ELR (cell line): ENCODE measurements around the gene S100A7.

Source experiments
- DNase-seq: peaks from one replicate; pipeline ENCODE4 v3.0.0-alpha.2; 2015; ENCODE audit warnings: low read depth

S100A7 gene

GRCh38 chr1:153460551-153460950, at the start of gene S100A7:
Gene S100A7 (minus strand): TSS chr1:153460651. CDS start chr1:153459013, 1,638 bp downstream.
- no peak for DNase-seq

DNA sequence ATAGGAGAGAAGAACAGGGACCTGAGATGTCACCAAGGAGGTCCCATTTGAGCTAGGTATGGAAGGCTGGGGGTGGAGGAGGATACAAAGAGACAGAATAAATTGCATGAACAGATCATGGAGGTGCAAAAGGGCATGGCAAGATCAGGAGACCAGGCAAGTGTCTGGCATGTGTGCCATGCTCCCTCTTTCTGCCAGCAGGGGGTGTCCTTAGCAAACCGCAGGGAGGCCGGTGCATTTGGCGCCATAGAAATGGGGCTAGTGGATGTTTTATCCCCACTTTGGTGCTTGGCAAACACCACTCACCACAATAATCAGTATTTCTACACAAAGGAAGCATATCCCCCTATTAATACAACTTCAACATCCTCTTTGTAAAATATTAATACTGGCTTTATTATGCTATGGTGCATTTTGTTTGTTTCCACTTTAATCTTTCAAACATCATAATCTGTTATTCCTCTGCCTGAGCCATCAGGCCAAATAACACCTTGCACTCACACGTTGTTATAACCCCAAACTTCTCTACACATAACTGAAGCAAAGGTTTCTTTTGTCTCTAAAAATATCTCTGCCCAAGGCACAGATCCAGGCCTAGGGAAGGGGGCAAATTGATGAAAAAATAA, 49.4 kb upstream of the S100A7 start:
- DNase-seq = peak; percentile 68

DNA sequence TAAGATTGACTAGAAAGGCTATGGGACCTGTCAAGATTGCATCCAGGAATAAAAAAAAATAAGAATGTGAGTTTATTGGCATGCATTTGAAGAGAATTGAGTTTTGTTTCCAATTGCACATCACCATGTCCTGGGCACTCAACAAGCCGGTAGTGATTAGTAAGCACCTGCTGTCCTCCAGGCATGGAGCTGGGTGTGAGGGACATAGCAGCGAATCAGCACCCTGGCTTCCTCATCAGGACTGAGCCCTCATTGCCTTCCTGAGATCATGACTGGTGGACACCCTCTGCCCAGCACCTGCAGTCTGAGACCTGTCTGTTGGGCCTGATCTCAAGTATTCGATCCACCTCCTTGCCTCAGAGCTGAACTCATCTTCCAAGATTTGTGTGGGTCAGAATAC, 48.6 kb upstream of the S100A7 start:
- peak; percentile 35 for DNase-seq

DNA sequence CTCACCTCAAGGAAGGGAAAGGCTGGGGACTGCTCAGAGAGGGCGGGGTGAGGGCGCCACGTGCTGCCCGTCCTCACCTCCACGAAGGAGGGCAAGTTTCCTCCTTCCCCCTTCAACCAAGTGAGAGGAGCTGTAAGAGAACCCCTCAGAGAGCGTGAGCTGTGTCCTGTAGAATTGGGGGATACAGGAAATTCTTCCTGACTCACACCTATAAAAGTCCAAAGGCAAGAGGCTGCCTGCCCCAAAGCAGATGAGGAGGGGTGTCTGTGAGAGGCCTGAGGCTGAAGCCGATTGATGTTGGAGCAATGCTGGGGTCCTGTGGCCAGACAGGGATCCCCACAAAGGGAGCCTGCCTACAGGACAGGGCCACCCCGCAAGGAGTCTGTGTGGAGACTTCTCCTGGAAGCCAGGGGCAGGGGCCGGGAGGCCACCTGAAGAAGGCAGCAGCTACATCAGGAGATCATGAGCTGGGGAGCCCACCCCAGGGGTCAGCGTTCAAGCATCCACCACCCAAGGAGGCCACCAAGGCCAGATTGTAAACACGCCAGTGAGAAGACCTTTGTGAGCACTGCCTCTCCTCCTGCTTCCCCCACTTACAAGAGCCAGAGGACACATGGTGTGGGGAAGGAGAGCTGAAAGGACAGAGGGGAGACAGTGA, 47.6 kb upstream of the S100A7 start:
- DNase-seq = peak; percentile 50

GRCh38 chr1:153506831-153507413, 46.5 kb upstream of the S100A7 start:
- peak; percentile 87 for DNase-seq

GRCh38 chr1:153506386-153506785, 45.9 kb upstream of the S100A7 start:
- no peak for DNase-seq

GRCh38 chr1:153505576-153505975, 45.1 kb upstream of the S100A7 start:
- peak; percentile 23 for DNase-seq

GRCh38 chr1:153503766-153504165, 43.3 kb upstream of the S100A7 start:
- DNase-seq = no peak

DNA sequence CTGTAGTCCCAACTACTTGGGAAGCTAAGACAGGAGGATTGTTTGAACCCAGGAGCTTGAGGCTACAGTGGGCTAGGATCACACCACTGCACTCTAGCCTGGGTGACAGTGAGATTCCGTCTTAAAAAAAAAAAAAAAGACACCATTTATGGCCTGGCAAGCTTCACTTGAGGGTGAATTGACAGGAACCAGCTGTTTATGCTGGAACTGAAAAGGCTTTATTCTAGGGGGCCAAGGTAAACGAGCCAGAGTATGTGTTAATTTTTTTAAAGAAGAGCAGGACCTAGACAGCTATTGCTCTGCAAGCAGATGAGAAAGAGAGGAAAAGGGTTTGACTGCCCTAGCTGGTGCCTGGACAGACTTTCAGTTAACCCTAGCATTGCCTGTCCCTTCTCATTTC, 38.3 kb upstream of the S100A7 start:
- DNase-seq = no peak

DNA sequence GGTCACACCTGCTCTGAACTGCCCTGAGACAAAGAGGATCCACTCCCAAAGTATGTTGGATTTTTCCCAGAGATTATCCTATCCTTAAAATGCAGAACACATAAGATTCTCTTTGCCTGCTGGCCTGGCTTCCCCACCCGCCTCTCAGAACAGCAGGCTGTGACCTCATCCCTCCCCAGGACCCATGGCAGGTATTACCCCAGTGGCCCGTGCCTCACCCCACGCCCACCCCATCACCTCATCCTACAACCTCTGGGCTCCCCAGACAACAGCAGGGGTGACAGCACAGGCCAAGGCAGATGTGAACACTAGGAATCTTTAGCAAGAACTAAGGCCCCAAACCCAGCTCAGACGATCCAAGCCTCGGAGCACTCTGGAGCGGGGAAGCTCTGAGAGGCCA, 35.1 kb upstream of the S100A7 start:
- no peak for DNase-seq

GRCh38 chr1:153494976-153495535, 34.6 kb upstream of the S100A7 start:
- peak; percentile 73 for DNase-seq

- DNase-seq = no peak
Observed at GRCh38 chr1:153493343-153493960, 33.0 kb upstream of the S100A7 start.

- DNase-seq = peak; percentile 92
Observed at GRCh38 chr1:153490272-153491051, 30.0 kb upstream of the S100A7 start.

DNA sequence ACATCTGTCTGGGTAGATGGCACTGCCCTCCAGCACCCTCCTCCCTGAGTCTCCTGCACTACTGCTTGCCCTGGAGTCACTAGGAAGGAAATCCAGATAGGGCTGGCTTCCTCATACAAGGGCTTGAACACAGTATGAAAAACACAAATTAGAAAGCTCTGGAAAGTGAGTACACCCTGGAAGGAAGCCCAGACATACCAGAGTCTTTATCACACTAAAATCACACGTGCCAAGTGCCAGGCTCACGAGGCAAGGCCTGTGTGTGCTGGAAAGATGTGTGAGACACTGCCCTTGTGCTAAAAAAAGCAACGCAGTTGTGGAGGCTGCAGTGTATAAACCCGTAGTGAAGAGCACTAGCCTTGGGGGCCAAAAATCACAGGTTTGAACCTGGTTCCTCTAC, 28.3 kb upstream of the S100A7 start:
- peak; percentile 46 for DNase-seq

GRCh38 chr1:153487707-153488106, 27.3 kb upstream of the S100A7 start:
- DNase-seq = no peak

- DNase-seq = no peak
Observed at GRCh38 chr1:153485863-153486262, 25.4 kb upstream of the S100A7 start.

DNA sequence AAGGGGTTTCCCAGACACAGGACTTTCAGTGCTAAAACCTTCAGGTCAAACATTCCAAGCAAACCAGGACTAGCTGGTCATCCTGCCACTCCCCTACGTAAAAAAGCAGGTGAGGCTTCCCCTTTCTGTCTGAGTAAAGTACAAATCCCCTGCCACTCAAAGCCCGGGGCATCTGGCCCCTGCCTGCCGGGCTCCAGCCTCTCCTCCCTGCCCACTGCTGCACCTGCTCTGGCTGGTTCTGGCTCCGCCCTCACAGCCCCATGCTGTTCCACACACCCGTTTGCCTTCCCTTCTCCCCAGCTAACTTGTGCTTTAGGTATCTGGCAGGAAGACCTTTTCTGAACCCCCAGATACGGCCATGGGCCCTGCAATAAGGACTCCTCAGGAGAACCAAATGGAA, 23.3 kb upstream of the S100A7 start:
- no peak for DNase-seq

DNA sequence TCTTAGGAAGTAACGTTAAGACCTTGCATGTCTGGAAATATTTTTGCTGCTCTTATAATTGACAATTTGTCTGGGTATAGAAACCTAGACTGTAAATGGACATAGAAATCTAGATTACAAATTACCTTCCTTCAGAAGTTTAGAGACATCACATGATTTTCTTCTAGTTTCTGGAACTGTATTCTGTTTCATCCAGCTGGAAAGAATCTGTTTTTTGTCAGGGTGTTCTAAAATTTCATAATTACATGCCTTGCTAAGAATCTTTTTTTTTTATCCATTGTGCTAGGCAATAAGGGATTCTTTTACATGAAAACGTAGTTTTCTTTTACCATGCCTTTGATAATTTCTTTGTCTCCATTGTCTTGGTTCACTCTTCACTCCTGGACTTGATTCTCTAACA, 20.7 kb upstream of the S100A7 start:
- DNase-seq = no peak

- no peak for DNase-seq
Observed at GRCh38 chr1:153478692-153479618, 18.5 kb upstream of the S100A7 start.

GRCh38 chr1:153478047-153478691, 17.7 kb upstream of the S100A7 start:
- DNase-seq = no peak
